GM23338 (cell line): ENCODE data around the gene SGK1. TPM values are rescaled to one million over a fixed set of nuclear protein-coding genes. Genes with fewer than 3 reads are reported as not detected.

Experiments
- ATAC-seq: fragments of 200-7000 bp; cut with Tn5 transposase; 3 replicates; pipeline ENCODE4 v1.9.1; 2020
- DNase-seq: peaks from one replicate; pipeline ENCODE4 v3.0.0-alpha.2; 2015; ENCODE audit warnings: low spot score
- H2AFZ ChIP-seq: fragments of 200-600 bp; sonication (generic); 2 replicates; pipeline ENCODE4 v1.8.0; 2016; ENCODE audit warnings: antibody characterized with exemption, mild to moderate bottlenecking, moderate library complexity
- H3F3A ChIP-seq: fragments of 200-600 bp; sonication (generic); replicated peaks from 2 replicates; pipeline ENCODE4 v1.8.0; 2017; ENCODE audit warnings: antibody characterized with exemption, mixed run types, low read depth
- H3K27ac ChIP-seq: fragments of 200-600 bp; sonication (generic); 2 replicates; pipeline ENCODE4 v1.6.1; 2016; ENCODE audit warnings: low read depth
- H3K27me3 ChIP-seq: fragments of 200-600 bp; sonication (generic); 2 replicates; pipeline ENCODE4 v1.8.0; 2016; ENCODE audit warnings: mild to moderate bottlenecking, mixed run types, moderate library complexity; ENCODE audit not compliant: insufficient read depth
- H3K36me3 ChIP-seq: fragments of 200-600 bp; sonication (generic); 2 replicates; pipeline ENCODE4 v1.8.0; 2016; ENCODE audit warnings: mild to moderate bottlenecking; ENCODE audit not compliant: insufficient read depth
- H3K4me1 ChIP-seq: fragments of 200-600 bp; sonication (generic); 2 replicates; pipeline ENCODE4 v1.8.0; 2016; ENCODE audit warnings: mild to moderate bottlenecking, moderate library complexity; ENCODE audit not compliant: insufficient read depth
- H3K4me2 ChIP-seq: fragments of 200-600 bp; sonication (generic); 2 replicates; pipeline ENCODE4 v1.7.1; 2017; ENCODE audit warnings: mixed run types
- H3K4me3 ChIP-seq: fragments of 200-600 bp; sonication (generic); 2 replicates; pipeline ENCODE4 v1.6.1; 2016; ENCODE audit warnings: mixed run types
- H3K79me2 ChIP-seq: fragments of 200-600 bp; sonication (generic); replicated peaks from 2 replicates; pipeline ENCODE4 v1.8.0; 2017; ENCODE audit warnings: mild to moderate bottlenecking; ENCODE audit not compliant: insufficient read depth
- H3K9me2 ChIP-seq: fragments of 200-600 bp; sonication (generic); 2 replicates; pipeline ENCODE4 v1.8.0; 2017; ENCODE audit not compliant: insufficient read depth
- H4K20me1 ChIP-seq: fragments of 200-600 bp; sonication (generic); replicated peaks from 2 replicates; pipeline ENCODE4 v1.8.0; 2017; ENCODE audit warnings: mild to moderate bottlenecking; ENCODE audit not compliant: insufficient read depth
- H3K27ac Mint-ChIP-seq: 2 replicates; pipeline ENCODE4 v1.8.0; 2020; ENCODE audit warnings: inconsistent platforms, mild to moderate bottlenecking, moderate library complexity, mixed read lengths
- H3K27me3 Mint-ChIP-seq: 3 replicates; pipeline ENCODE4 v1.8.0; 2022; ENCODE audit warnings: low read depth, mild to moderate bottlenecking, moderate library complexity, mixed read lengths, inconsistent platforms; ENCODE audit not compliant: insufficient read depth, poor library complexity
- H3K36me3 Mint-ChIP-seq: 3 replicates; pipeline ENCODE4 v1.8.0; 2021; ENCODE audit warnings: low read depth, mild to moderate bottlenecking, inconsistent platforms, moderate library complexity, mixed read lengths
- H3K4me1 Mint-ChIP-seq: 3 replicates; pipeline ENCODE4 v1.8.0; 2020; ENCODE audit warnings: mild to moderate bottlenecking, inconsistent platforms, mixed read lengths
- H3K4me3 Mint-ChIP-seq: 3 replicates; pipeline ENCODE4 v1.8.0; 2021; ENCODE audit warnings: moderate library complexity, mild to moderate bottlenecking, inconsistent platforms, mixed read lengths
- H3K9me3 Mint-ChIP-seq: 3 replicates; pipeline ENCODE4 v1.8.0; 2020; ENCODE audit warnings: moderate library complexity, mild to moderate bottlenecking, inconsistent platforms, mixed read lengths
- CREB1 ChIP-seq: fragments of 250-450 bp; sonication (Bioruptor Pico); IDR thresholded peaks from 2 replicates; pipeline ENCODE4 v1.5.0; 2020; ENCODE audit warnings: low read depth, mild to moderate bottlenecking, moderate library complexity
- EZH2 ChIP-seq: fragments of 200-600 bp; sonication (generic); IDR thresholded peaks from one replicate; pipeline ENCODE4 v1.8.0; 2017; ENCODE audit warnings: antibody characterized with exemption, mild to moderate bottlenecking, low read depth; ENCODE audit not compliant: unreplicated experiment
- EZH2phosphoT487 ChIP-seq: fragments of 200-600 bp; sonication (generic); IDR thresholded peaks from one replicate; pipeline ENCODE4 v1.8.1; 2018; ENCODE audit warnings: antibody characterized with exemption; ENCODE audit not compliant: unreplicated experiment
- JUNB ChIP-seq: IDR thresholded peaks from one replicate; pipeline ENCODE4 v1.6.1; 2016; ENCODE audit warnings: antibody characterized with exemption; ENCODE audit not compliant: unreplicated experiment
- NANOG ChIP-seq: IDR thresholded peaks from 2 replicates; pipeline ENCODE4 v1.6.1; 2016; ENCODE audit warnings: antibody characterized with exemption, borderline replicate concordance
- POLR2AphosphoS5 ChIP-seq: IDR thresholded peaks from 2 replicates; pipeline ENCODE4 v1.6.1; 2016; ENCODE audit warnings: antibody characterized with exemption, low read depth
- STAT1 ChIP-seq: IDR thresholded peaks from one replicate; pipeline ENCODE4 v1.6.1; 2016; ENCODE audit warnings: antibody characterized with exemption; ENCODE audit not compliant: unreplicated experiment
- ZNF114 ChIP-seq: fragments of 250-450 bp; sonication (Bioruptor Pico); IDR thresholded peaks from 2 replicates; pipeline ENCODE4 v1.5.0; 2020; ENCODE audit warnings: mild to moderate bottlenecking, moderate library complexity
- ZNF331 ChIP-seq: fragments of 250-450 bp; sonication (Bioruptor Pico); IDR thresholded peaks from 2 replicates; pipeline ENCODE4 v1.5.0; 2020; ENCODE audit warnings: low read depth, mild to moderate bottlenecking, moderate library complexity
- polyA plus RNA-seq: library from polyadenylated mRNA; unstranded; fragments of >200 nt; fragmentation: Nextera tagmentation; extraction: Ambion mirVana; gene quantifications from 2 replicates; pipeline ENCODE4 v1.2.1, GENCODE V29; 2016
- total RNA-seq: library from RNA; depleted of rRNA; stranded (reverse); fragments of >200 nt; shearing (Covaris generic); gene quantifications from 2 replicates; pipeline ENCODE4 v1.2.3, GENCODE V29; 2014
- TF ChIP-seq, protein P1 (sequence below): IDR thresholded peaks from 2 replicates; pipeline ENCODE4 v1.6.1; 2016; ENCODE audit warnings: antibody characterized with exemption
- TF ChIP-seq, protein P2 (sequence below): fragments of 250-450 bp; sonication (Bioruptor Pico); IDR thresholded peaks from 2 replicates; pipeline ENCODE4 v1.5.0; 2020; ENCODE audit warnings: mild to moderate bottlenecking, moderate library complexity
- TF ChIP-seq, protein P3 (sequence below), 2 experiments: fragments of 200-600 bp in 1 of 2; sonication (generic) in 1 of 2; conservative IDR thresholded peaks; 2 replicates each; pipeline versions ENCODE4 v1.5.1 to v1.6.1; 2016 to 2017; ENCODE audit warnings: antibody characterized with exemption in 2 of 2, low read depth in 2 of 2, mild to moderate bottlenecking in 2 of 2, moderate library complexity in 1 of 2
- TF ChIP-seq, protein P4 (sequence below): IDR thresholded peaks from one replicate; pipeline ENCODE4 v1.6.1; 2018; ENCODE audit warnings: antibody characterized with exemption; ENCODE audit not compliant: unreplicated experiment

The SGK1 gene
- total and polyA plus RNA-seq, 2 experiments from 2014 or later, result 16.3 to 37.2 TPM

DNA sequence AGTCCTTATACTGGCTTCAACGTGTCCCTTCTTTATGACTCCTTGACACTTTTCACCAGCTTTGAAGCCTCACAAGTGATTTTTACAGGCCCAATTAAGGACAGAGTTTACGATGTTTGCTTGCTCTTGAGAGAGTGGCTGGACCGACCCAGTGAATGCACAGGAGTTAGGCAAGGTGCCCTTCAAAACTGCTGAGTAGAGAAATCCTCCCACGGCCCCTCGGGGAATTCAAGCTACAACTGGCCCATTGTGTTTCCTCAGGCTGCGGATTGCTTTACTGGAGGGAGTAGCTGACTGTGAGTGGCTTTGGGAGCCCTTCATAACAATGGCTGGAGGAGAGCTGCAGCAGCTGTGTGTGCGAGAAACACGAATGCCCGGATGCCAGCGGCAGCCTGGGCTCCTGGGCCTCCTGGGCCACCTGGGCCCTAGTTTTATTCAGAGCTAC is 50.0 kb downstream of the SGK1 start:
- H3K27me3 Mint-ChIP-seq, result peaks cover 2% of the 10 kb centered on the region
- no peaks in the 10 kb centered on the region for H3F3A ChIP-seq
- TF ChIP-seq, protein P1, sequence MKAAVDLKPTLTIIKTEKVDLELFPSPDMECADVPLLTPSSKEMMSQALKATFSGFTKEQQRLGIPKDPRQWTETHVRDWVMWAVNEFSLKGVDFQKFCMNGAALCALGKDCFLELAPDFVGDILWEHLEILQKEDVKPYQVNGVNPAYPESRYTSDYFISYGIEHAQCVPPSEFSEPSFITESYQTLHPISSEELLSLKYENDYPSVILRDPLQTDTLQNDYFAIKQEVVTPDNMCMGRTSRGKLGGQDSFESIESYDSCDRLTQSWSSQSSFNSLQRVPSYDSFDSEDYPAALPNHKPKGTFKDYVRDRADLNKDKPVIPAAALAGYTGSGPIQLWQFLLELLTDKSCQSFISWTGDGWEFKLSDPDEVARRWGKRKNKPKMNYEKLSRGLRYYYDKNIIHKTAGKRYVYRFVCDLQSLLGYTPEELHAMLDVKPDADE, result no peak
- TF ChIP-seq, protein P2, sequence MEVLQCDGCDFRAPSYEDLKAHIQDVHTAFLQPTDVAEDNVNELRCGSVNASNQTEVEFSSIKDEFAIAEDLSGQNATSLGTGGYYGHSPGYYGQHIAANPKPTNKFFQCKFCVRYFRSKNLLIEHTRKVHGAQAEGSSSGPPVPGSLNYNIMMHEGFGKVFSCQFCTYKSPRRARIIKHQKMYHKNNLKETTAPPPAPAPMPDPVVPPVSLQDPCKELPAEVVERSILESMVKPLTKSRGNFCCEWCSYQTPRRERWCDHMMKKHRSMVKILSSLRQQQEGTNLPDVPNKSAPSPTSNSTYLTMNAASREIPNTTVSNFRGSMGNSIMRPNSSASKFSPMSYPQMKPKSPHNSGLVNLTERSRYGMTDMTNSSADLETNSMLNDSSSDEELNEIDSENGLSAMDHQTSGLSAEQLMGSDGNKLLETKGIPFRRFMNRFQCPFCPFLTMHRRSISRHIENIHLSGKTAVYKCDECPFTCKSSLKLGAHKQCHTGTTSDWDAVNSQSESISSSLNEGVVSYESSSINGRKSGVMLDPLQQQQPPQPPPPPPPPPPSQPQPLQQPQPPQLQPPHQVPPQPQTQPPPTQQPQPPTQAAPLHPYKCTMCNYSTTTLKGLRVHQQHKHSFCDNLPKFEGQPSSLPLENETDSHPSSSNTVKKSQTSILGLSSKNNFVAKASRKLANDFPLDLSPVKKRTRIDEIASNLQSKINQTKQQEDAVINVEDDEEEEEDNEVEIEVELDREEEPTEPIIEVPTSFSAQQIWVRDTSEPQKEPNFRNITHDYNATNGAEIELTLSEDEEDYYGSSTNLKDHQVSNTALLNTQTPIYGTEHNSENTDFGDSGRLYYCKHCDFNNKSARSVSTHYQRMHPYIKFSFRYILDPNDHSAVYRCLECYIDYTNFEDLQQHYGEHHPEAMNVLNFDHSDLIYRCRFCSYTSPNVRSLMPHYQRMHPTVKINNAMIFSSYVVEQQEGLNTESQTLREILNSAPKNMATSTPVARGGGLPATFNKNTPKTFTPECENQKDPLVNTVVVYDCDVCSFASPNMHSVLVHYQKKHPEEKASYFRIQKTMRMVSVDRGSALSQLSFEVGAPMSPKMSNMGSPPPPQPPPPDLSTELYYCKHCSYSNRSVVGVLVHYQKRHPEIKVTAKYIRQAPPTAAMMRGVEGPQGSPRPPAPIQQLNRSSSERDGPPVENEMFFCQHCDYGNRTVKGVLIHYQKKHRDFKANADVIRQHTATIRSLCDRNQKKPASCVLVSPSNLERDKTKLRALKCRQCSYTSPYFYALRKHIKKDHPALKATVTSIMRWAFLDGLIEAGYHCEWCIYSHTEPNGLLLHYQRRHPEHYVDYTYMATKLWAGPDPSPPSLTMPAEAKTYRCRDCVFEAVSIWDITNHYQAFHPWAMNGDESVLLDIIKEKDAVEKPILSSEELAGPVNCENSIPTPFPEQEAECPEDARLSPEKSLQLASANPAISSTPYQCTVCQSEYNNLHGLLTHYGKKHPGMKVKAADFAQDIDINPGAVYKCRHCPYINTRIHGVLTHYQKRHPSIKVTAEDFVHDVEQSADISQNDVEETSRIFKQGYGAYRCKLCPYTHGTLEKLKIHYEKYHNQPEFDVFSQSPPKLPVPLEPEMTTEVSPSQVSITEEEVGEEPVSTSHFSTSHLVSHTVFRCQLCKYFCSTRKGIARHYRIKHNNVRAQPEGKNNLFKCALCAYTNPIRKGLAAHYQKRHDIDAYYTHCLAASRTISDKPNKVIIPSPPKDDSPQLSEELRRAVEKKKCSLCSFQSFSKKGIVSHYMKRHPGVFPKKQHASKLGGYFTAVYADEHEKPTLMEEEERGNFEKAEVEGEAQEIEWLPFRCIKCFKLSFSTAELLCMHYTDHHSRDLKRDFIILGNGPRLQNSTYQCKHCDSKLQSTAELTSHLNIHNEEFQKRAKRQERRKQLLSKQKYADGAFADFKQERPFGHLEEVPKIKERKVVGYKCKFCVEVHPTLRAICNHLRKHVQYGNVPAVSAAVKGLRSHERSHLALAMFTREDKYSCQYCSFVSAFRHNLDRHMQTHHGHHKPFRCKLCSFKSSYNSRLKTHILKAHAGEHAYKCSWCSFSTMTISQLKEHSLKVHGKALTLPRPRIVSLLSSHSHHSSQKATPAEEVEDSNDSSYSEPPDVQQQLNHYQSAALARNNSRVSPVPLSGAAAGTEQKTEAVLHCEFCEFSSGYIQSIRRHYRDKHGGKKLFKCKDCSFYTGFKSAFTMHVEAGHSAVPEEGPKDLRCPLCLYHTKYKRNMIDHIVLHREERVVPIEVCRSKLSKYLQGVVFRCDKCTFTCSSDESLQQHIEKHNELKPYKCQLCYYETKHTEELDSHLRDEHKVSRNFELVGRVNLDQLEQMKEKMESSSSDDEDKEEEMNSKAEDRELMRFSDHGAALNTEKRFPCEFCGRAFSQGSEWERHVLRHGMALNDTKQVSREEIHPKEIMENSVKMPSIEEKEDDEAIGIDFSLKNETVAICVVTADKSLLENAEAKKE, result no peak
- TF ChIP-seq, protein P3, sequence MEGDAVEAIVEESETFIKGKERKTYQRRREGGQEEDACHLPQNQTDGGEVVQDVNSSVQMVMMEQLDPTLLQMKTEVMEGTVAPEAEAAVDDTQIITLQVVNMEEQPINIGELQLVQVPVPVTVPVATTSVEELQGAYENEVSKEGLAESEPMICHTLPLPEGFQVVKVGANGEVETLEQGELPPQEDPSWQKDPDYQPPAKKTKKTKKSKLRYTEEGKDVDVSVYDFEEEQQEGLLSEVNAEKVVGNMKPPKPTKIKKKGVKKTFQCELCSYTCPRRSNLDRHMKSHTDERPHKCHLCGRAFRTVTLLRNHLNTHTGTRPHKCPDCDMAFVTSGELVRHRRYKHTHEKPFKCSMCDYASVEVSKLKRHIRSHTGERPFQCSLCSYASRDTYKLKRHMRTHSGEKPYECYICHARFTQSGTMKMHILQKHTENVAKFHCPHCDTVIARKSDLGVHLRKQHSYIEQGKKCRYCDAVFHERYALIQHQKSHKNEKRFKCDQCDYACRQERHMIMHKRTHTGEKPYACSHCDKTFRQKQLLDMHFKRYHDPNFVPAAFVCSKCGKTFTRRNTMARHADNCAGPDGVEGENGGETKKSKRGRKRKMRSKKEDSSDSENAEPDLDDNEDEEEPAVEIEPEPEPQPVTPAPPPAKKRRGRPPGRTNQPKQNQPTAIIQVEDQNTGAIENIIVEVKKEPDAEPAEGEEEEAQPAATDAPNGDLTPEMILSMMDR (conservative IDR thresholded peaks at IDR 0.05; ENCODE audit: low read depth in 2 of 2), result no peak
- TF ChIP-seq NANOG (no peak), POLR2AphosphoS5 (no peak), JUNB (no peak), ZNF331 (no peak), EZH2phosphoT487 (no peak), STAT1 (no peak), CREB1 (CRISPR knock-in tag) (no peak), ZNF114 (CRISPR knock-in tag) (no peak), EZH2 (no peak)
- TF ChIP-seq, protein P4, sequence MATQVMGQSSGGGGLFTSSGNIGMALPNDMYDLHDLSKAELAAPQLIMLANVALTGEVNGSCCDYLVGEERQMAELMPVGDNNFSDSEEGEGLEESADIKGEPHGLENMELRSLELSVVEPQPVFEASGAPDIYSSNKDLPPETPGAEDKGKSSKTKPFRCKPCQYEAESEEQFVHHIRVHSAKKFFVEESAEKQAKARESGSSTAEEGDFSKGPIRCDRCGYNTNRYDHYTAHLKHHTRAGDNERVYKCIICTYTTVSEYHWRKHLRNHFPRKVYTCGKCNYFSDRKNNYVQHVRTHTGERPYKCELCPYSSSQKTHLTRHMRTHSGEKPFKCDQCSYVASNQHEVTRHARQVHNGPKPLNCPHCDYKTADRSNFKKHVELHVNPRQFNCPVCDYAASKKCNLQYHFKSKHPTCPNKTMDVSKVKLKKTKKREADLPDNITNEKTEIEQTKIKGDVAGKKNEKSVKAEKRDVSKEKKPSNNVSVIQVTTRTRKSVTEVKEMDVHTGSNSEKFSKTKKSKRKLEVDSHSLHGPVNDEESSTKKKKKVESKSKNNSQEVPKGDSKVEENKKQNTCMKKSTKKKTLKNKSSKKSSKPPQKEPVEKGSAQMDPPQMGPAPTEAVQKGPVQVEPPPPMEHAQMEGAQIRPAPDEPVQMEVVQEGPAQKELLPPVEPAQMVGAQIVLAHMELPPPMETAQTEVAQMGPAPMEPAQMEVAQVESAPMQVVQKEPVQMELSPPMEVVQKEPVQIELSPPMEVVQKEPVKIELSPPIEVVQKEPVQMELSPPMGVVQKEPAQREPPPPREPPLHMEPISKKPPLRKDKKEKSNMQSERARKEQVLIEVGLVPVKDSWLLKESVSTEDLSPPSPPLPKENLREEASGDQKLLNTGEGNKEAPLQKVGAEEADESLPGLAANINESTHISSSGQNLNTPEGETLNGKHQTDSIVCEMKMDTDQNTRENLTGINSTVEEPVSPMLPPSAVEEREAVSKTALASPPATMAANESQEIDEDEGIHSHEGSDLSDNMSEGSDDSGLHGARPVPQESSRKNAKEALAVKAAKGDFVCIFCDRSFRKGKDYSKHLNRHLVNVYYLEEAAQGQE, result no peak
- DNase-seq (peak; percentile 82), ATAC-seq (peak; percentile 99)
- H2AFZ ChIP-seq, result peak overlapping the region; percentile 92
- H3K4me2 ChIP-seq, result peak overlapping the region; percentile 59
- peak overlapping the region; percentile 92 for H3K27ac Mint-ChIP-seq
- no peaks in the 10 kb centered on the region for H3K27me3 ChIP-seq
- no peaks in the 10 kb centered on the region for H4K20me1 ChIP-seq
- no peak overlapping the region; the same call in 1 of the 2 replicates for H3K4me3 ChIP-seq
- no peaks in the 10 kb centered on the region for H3K36me3 ChIP-seq
- H3K4me1 ChIP-seq, result peaks cover 7% of the 10 kb centered on the region; the same call in 1 of the 2 replicates
- peaks cover 7% of the 10 kb centered on the region for H3K4me1 Mint-ChIP-seq
- H3K9me2 ChIP-seq, result no peaks in the 10 kb centered on the region
- no peak overlapping the region for H3K4me3 Mint-ChIP-seq
- H3K79me2 ChIP-seq, result no peaks in the 10 kb centered on the region
- peak overlapping the region; percentile 87; the same call in 1 of the 2 replicates for H3K27ac ChIP-seq
- no peaks in the 10 kb centered on the region for H3K36me3 Mint-ChIP-seq
- peaks cover under 1% of the 10 kb centered on the region; the same call in 1 of the 3 replicates for H3K9me3 Mint-ChIP-seq
